HG03064 (cell line): ENCODE measurements around the gene KLK5.
"Not testable (repeated sequence)": the region's sequence is repeated elsewhere in the genome, so short reads cannot be mapped to it uniquely, and the experiment has no call there.

ENCODE experiments used
- ATAC-seq: cut with Tn5 transposase; IDR thresholded peaks from one replicate; pipeline ENCODE4 v1.9.1; 2021; ENCODE audit warnings: low read depth; ENCODE audit not compliant: unreplicated experiment

Gene KLK5, protein sequence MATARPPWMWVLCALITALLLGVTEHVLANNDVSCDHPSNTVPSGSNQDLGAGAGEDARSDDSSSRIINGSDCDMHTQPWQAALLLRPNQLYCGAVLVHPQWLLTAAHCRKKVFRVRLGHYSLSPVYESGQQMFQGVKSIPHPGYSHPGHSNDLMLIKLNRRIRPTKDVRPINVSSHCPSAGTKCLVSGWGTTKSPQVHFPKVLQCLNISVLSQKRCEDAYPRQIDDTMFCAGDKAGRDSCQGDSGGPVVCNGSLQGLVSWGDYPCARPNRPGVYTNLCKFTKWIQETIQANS

GRCh38 chr19:50952910-50953309 is at the start of gene KLK5:
TSS of gene KLK5 (minus strand) at chr19:50953038. CDS start at chr19:50952657, 381 bp downstream.
- no peak for ATAC-seq

DNA sequence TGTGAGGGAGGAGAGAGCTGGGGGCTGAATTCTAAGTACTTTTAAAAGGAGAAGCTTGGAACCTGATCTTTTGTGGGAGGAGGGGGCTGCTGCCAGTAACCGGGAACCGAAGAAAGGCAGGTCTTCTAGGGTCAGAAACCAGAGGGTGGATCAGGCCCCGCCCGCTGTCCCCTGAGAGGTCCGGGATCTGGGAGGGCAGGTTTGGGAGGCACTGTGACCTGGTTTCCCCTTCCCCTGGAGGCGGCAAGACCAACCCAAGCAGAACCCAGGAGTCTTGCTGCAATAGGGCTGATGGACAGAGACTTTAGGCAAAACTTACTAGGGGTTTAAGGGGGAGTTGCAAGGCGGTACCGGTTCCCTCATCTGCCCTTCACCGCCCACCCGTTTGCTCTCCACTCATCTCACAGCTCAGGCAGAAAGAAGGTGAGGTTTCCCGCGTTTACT is 49.3 kb upstream of the KLK5 start:
- ATAC-seq, result no peak

GRCh38 chr19:51001515-51001914 is 48.7 kb upstream of the KLK5 start, which contains the start of gene KLK8:
TSS of gene KLK8 (minus strand) at chr19:51001604. CDS start at chr19:51001167, 437 bp downstream.
- ATAC-seq, result no peak

- ATAC-seq, result no peak
These were observed 48.1 kb upstream of the KLK5 start for GRCh38 chr19:51000981-51001380.

GRCh38 chr19:51000426-51000825 is 47.6 kb upstream of the KLK5 start:
- ATAC-seq, result no peak

- ATAC-seq, result no peak
These were observed 45.8 kb upstream of the KLK5 start for GRCh38 chr19:50998686-50999085.

GRCh38 chr19:50998061-50998460 is 45.2 kb upstream of the KLK5 start:
- no peak for ATAC-seq

DNA sequence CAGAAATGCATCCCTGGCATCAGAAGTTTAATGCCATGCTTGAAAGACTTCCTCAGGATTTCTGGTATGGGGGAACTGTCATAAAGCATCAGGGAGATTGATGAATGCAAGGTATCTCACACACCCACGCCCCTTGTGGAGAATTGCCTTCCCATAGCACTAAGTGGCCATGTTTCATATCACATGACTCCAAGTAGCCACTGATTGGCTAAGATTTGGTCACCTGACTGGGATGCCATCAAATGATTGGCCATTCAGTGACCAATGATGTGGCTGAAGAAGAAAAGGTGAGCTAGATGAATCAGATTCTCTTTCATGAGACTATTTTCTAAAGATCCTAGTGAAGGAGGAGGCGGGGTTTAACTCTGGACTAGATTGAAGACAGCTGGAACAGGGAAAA is 41.3 kb upstream of the KLK5 start:
- no peak for ATAC-seq

- no peak for ATAC-seq
These were observed 39.8 kb upstream of the KLK5 start for GRCh38 chr19:50992666-50993035.

DNA sequence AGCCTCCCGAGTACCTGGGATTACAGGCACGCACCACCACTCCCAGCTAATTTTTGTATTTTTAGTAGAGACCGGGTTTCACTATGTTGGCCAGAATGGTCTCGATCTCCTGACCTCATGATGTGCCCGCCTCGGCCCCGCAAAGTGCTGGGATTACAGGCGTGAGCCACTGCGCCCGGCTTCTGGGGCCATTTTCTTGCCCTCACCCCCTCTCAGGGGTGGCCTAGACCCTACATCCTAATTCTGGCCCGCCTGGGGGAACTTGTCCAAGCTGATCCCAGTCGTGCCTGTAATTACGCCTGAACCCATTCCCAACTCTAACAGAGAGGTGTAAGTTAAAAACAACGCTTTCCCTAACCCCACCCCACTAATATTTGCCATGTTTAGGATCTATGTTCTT is 31.6 kb upstream of the KLK5 start:
- ATAC-seq, result not testable (repeated sequence)

GRCh38 chr19:50983625-50984292 is 30.9 kb upstream of the KLK5 start, which contains the start of gene KLK7:
TSS of gene KLK7 (minus strand) at chr19:50983917. CDS start at chr19:50982399, 1,518 bp downstream.
- ATAC-seq, result no peak

DNA sequence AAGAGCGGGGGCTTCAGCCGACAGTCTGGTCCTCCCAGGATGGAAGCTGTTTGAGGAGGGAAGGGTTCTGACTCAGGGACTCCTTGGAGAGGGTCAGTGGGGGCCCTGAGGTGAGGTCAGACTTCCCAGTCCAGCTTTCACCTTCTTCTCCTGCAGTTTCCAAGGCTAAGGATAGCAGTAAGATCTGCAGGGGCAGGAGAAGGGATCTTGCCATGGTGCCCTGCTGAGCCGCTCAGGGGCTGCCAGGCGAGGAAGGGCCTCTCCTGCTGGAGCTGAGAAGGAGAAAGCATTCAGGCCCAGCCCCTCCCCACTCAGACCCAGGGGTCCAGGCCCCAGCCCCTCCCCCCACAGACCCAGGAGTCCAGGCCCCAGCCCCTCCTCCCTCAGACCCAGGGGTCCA is 29.3 kb upstream of the KLK5 start:
- no peak for ATAC-seq

DNA sequence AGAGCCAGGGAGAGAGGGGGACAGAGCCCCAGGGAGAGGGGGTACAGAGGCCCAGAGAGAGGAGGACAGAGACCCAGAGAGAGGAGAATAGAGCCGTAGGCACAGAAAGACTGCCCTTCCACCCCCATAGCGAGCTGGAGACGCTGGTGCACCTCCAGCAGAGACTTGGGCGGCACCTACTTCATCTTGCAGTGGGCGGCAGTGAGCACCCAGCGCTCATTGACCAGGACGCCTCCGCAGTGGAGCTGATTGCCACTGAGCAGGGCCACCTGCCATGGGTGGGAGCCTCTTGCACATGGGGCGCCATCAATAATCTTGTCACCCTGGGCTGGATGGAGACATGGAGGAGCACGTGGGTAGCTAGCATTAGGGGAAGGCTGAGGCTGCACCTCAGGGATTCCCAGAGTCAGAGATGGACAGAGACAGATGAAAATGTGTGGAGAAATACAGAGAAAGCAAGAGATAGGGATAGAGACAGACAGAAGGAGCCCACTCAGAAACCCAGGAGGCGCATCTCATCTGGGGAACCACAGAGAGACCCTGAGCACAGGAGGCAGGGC is 28.8 kb upstream of the KLK5 start:
- ATAC-seq, result no peak

GRCh38 chr19:50980208-50980607 is 27.4 kb upstream of the KLK5 start:
- no peak for ATAC-seq

GRCh38 chr19:50979758-50980157 is 26.9 kb upstream of the KLK5 start:
- ATAC-seq, result no peak

- ATAC-seq, result no peak
These were observed 26.0 kb upstream of the KLK5 start for GRCh38 chr19:50978772-50979390.

DNA sequence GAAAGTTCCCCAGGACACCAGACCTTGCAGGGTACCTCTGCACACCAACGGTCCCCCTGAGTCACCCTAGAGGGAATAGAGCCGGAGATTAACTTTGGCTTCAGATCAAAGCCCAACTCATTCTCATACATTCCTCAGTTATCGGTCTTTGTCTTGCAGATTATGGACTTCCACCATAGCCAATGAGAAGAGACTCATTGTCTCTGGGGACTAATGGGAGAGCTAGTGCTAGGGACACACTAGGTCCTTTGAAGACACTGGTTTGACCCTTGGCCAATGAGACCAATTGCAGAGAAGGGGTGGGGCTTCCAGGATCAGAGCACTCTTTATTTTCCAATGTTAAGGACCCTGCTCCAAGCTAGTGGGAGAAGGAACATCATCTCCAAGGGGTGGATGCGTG is 24.8 kb upstream of the KLK5 start:
- ATAC-seq, result no peak

DNA sequence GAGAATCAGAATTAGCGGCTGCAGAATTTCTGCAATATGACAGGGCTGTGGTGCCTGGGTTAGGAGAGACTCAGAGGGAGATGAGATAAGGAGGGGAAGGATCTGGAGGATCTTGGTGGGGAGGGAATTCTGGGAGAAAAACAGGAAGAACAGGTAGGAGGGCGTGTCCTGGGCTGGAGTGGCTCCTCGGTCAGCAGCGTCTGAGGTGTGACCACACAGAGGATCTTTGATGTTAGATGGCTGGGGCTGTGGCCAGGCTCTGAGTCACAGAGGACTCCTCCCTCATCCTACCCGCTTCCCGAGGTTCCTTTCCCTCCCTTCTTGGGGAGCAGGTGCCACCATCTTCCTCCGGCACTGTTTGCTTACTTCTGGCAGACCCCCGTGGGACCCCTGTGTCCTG is 22.9 kb upstream of the KLK5 start:
- ATAC-seq, result no peak

- no peak for ATAC-seq
These were observed 22.1 kb upstream of the KLK5 start for GRCh38 chr19:50974702-50975556.

DNA sequence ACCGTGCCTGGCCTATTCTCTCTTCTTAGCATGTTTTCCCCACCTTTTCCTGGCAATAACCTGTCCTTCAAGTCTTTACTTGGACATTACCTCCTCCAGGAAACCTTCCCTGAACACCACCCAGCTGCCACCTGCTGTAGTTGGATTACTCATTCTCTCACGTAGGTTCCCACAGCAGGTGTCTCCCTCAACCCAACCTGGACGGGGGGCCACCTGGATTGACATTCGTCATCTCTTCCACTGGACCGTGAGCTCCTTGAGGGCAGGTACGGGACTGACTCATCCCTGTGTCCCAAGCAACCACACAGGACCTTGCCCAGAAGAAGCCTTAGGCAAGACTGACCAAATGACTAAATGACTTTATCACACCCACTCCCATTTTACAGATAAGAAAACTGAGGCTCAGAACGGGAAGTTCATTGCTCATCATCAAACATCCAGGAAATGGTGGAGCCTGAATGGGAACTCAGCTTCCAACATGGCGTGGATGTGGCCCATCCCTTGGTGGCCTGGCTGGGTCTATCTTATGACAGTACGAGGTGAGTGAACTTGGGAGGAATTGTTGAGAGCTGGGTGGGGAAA is 20.0 kb upstream of the KLK5 start:
- no peak for ATAC-seq
